K562 (cell line): Measurements from ENCODE around the gene RAB6B. TPM values are rescaled to one million over a fixed set of nuclear protein-coding genes. Genes with fewer than 3 reads are reported as not detected.

Experiments
- ATAC-seq: fragments of 200-7000 bp; cut with Tn5 transposase; 3 replicates; pipeline ENCODE4 v1.9.1; 2020; ENCODE audit warnings: moderate library complexity
- BruUV-seq: library from RNA; stranded (reverse); fragments of 400-500 nt; replicated peaks from 2 replicates; lab custom pipeline; 2021; lab: Mats Ljungman, UMichigan
- CTCF ChIA-PET: fragments of 300-600 bp; formaldehyde crosslinking; extraction: SDS; loops from one replicate; lab custom pipeline; 2021; ENCODE audit warnings: low intra/inter-chr PET ratio; lab: Yijun Ruan, JAX
- POLR2A ChIA-PET: fragments of 300-600, 350-650 bp; sonication (Branson Sonifier 250); formaldehyde crosslinking; extraction: SDS; loops from one replicate; lab custom pipeline; 2021; ENCODE audit warnings: antibody characterized with exemption, inconsistent platforms; lab: Yijun Ruan, JAX
- DNase-seq, 4 experiments: peaks; one replicate each; pipeline versions ENCODE4 v3.0.0 to v3.0.0-alpha.2; 2011 to 2018; ENCODE audit warnings: low spot score in 3 of 4, mixed read lengths in 3 of 4; ENCODE audit errors: extremely low read depth in 1 of 4
- FAIRE-seq: peaks from 2 replicates; lab custom pipeline; 2011; peaks lifted over from hg19 to GRCh38; lab: Jason Lieb, UNC
- H2AFZ ChIP-seq: 2 replicates; pipeline ENCODE4 v1.6.0; 2011; ENCODE audit warnings: low read depth, low read length, control low read depth, inconsistent platforms
- H3K27ac ChIP-seq: fragments of 200-600 bp; 3 replicates; pipeline ENCODE4 v1.8.0; 2011; ENCODE audit warnings: low read depth, mild to moderate bottlenecking, control low read depth, inconsistent platforms, low read length, moderate library complexity, mixed read lengths; ENCODE audit errors: extremely low read depth
- H3K27me3 ChIP-seq, 2 experiments: fragments of 300-600 bp in 1 of 2; 2 replicates in 1 of 2; 3 replicates in 1 of 2; pipeline versions ENCODE4 v1.6.0 to v1.8.0; 2011; ENCODE audit warnings: inconsistent platforms in 2 of 2, low read length in 2 of 2, mild to moderate bottlenecking in 1 of 2, mixed read lengths in 1 of 2, moderate library complexity in 1 of 2; ENCODE audit not compliant: control insufficient read depth in 2 of 2, insufficient read depth in 2 of 2
- H3K36me3 ChIP-seq: fragments of 300-600 bp; 3 replicates; pipeline ENCODE4 v1.8.0; 2011; ENCODE audit warnings: mild to moderate bottlenecking, low read length, inconsistent platforms; ENCODE audit not compliant: control insufficient read depth, insufficient read depth
- H3K4me1 ChIP-seq, 2 experiments: fragments of 200-600 bp in 1 of 2; replicated peaks in 1 of 2; 2 replicates in 1 of 2; 3 replicates in 1 of 2; pipeline versions ENCODE4 v1.5.1 to v1.8.0; 2011; ENCODE audit warnings: inconsistent platforms in 2 of 2, low read length in 2 of 2, mild to moderate bottlenecking in 1 of 2, mixed read lengths in 1 of 2, moderate library complexity in 1 of 2; ENCODE audit not compliant: control insufficient read depth in 2 of 2, insufficient read depth in 2 of 2
- H3K4me2 ChIP-seq: 2 replicates; pipeline ENCODE4 v1.6.1; 2011; ENCODE audit warnings: low read length, control low read depth, inconsistent platforms, mixed read lengths; ENCODE audit not compliant: insufficient read depth
- H3K4me3 ChIP-seq: fragments of 200-600 bp; sonication (generic), shearing (Covaris generic); 2 replicates; pipeline ENCODE4 v1.5.1; 2016; ENCODE audit warnings: control low read depth, inconsistent platforms
- H3K79me2 ChIP-seq: fragments of 200-600 bp; 3 replicates; pipeline ENCODE4 v1.8.0; 2011; ENCODE audit warnings: low read length, inconsistent platforms; ENCODE audit not compliant: control insufficient read depth, insufficient read depth
- H3K9ac ChIP-seq, 2 experiments: 2 replicates each; pipeline versions ENCODE4 v1.6.0 to v1.6.1; 2011; ENCODE audit warnings: low read depth in 2 of 2, low read length in 2 of 2, control low read depth in 1 of 2, inconsistent platforms in 1 of 2, mild to moderate bottlenecking in 1 of 2, mixed read lengths in 1 of 2; ENCODE audit not compliant: insufficient read depth in 1 of 2
- H3K9me1 ChIP-seq: one replicate; pipeline ENCODE4 v1.6.0; 2011; ENCODE audit warnings: inconsistent platforms, mild to moderate bottlenecking, low read length, moderate library complexity; ENCODE audit not compliant: control insufficient read depth, insufficient read depth
- H3K9me3 ChIP-seq: replicated peaks from 2 replicates; pipeline ENCODE4 v1.5.1; 2011; ENCODE audit warnings: low read depth, low read length, inconsistent platforms; ENCODE audit not compliant: control insufficient read depth, insufficient read depth
- H4K20me1 ChIP-seq: replicated peaks from 2 replicates; pipeline ENCODE4 v1.6.1; 2011; ENCODE audit warnings: low read length, inconsistent platforms, mixed read lengths; ENCODE audit not compliant: control insufficient read depth, insufficient read depth
- ADNP ChIP-seq: fragments of 200-800 bp; sonication (Bioruptor generic); IDR thresholded peaks from 2 replicates; pipeline ENCODE4 v1.6.1; 2016; ENCODE audit warnings: missing genetic modification characterization, missing compliant biosample characterization
- ASH1L ChIP-seq: fragments of 450-650 bp; IDR thresholded peaks from 2 replicates; pipeline ENCODE4 v1.6.1; 2018; ENCODE audit warnings: borderline replicate concordance, mild to moderate bottlenecking, low read depth; ENCODE audit not compliant: partially characterized antibody
- BCL6 ChIP-seq: fragments of 250-450 bp; sonication (Bioruptor Pico); IDR thresholded peaks from 2 replicates; pipeline ENCODE4 v1.4.0; 2020
- BRF1 ChIP-seq: IDR thresholded peaks from 3 replicates; pipeline ENCODE4 v1.6.1; 2011; ENCODE audit warnings: borderline replicate concordance, mild to moderate bottlenecking; ENCODE audit not compliant: insufficient read length; ENCODE audit errors: extremely low read depth
- ELK3 ChIP-seq: fragments of 450-650 bp; formaldehyde crosslinking; IDR thresholded peaks from 2 replicates; pipeline ENCODE4 v1.4.0; 2020; ENCODE audit warnings: mild to moderate bottlenecking
- FOXA1 ChIP-seq: fragments of 450-650 bp; IDR thresholded peaks from 2 replicates; pipeline ENCODE4 v1.6.1; 2016; ENCODE audit warnings: mild to moderate bottlenecking, borderline replicate concordance
- KLF16 ChIP-seq: IDR thresholded peaks from 2 replicates; pipeline ENCODE4 v1.6.1; 2016; ENCODE audit warnings: antibody characterized with exemption
- MYC ChIP-seq, 2 experiments: fragments of 250-450 bp in 1 of 2; sonication (Bioruptor Pico) in 1 of 2; IDR thresholded peaks; 2 replicates each; pipeline versions ENCODE4 v1.5.1 to v1.6.1; 2012 to 2021; ENCODE audit warnings: low read depth in 2 of 2, borderline replicate concordance in 1 of 2, improper control_type of control experiment in 1 of 2, low read length in 1 of 2, mild to moderate bottlenecking in 1 of 2, moderate library complexity in 1 of 2
- OTX1 ChIP-seq: fragments of 450-650 bp; formaldehyde crosslinking; IDR thresholded peaks from 2 replicates; pipeline ENCODE4 v1.4.0; 2022; ENCODE audit warnings: mild to moderate bottlenecking
- POU5F1 ChIP-seq: fragments of 150-350 bp; IDR thresholded peaks from 2 replicates; pipeline ENCODE4 v1.6.1; 2014; ENCODE audit warnings: borderline replicate concordance, low read length, low read depth, mild to moderate bottlenecking; ENCODE audit not compliant: partially characterized antibody
- RBM15 ChIP-seq: fragments of 200-400 bp; formaldehyde crosslinking; IDR thresholded peaks from 2 replicates; pipeline ENCODE4 v1.6.1; 2018; ENCODE audit warnings: mild to moderate bottlenecking, low read length, moderate library complexity; ENCODE audit not compliant: insufficient read depth
- RBM34 ChIP-seq: fragments of 200-400 bp; formaldehyde crosslinking; IDR thresholded peaks from 2 replicates; pipeline ENCODE4 v1.6.1; 2018; ENCODE audit warnings: low read length, borderline replicate concordance; ENCODE audit not compliant: insufficient read depth
- RBM39 ChIP-seq: fragments of 200-400 bp; formaldehyde crosslinking; optimal IDR thresholded peaks from 2 replicates; pipeline ENCODE3; 2018; ENCODE audit warnings: low read depth, low read length
- SIRT6 ChIP-seq: IDR thresholded peaks from one replicate; pipeline ENCODE4 v1.6.1; 2012; ENCODE audit warnings: low read depth, mild to moderate bottlenecking, control low read depth, inconsistent platforms, low read length, moderate library complexity
- SMARCA5 ChIP-seq: fragments of 450-650 bp; IDR thresholded peaks from 2 replicates; pipeline ENCODE4 v1.6.1; 2016
- ZNF253 ChIP-seq: fragments of 250-450 bp; sonication (Bioruptor Pico); conservative IDR thresholded peaks from 2 replicates; pipeline ENCODE4 v1.6.1; 2021; ENCODE audit warnings: mild to moderate bottlenecking
- ZNF408 ChIP-seq: fragments of 250-450 bp; sonication (Bioruptor Pico); IDR thresholded peaks from 2 replicates; pipeline ENCODE4 v1.4.0; 2020; ENCODE audit warnings: low read depth, mild to moderate bottlenecking, moderate library complexity
- ZNF444 ChIP-seq: fragments of 250-450 bp; sonication (Bioruptor Pico); IDR thresholded peaks from 2 replicates; pipeline ENCODE4 v1.4.0; 2020; ENCODE audit warnings: mild to moderate bottlenecking, moderate library complexity
- WGBS: fragments of 100-300 bp; shearing (Covaris generic); methylation state at CpG from one replicate; pipeline ENCODE4 v1.1.6; 2016; ENCODE audit warnings: low coverage, mixed read lengths; ENCODE audit not compliant: insufficient coverage; ENCODE audit errors: missing lambda C conversion rate; 5-methylcytosine and 5-hydroxymethylcytosine counted together
- in situ Hi-C: fragments of 300-500 bp; cut with MboI; formaldehyde crosslinking; loops from 4 replicates; pipeline ENCODE4 v1.15.0; 2018; ENCODE audit warnings: inconsistent platforms, mixed read lengths
- intact Hi-C: fragments of 100-400 bp; cut with micrococcal nuclease; formaldehyde crosslinking; loops from 2 replicates; pipeline ENCODE4 v1.14.2; 2022
- polyA plus RNA-seq, 8 experiments: library from polyadenylated mRNA; depleted of rRNA in 4 of 8; stranded (reverse) in 5 of 8; unstranded in 3 of 8; fragments of >200 nt; fragmentation: Nextera tagmentation in 2 of 8; fragmentation: Illumina TruSeq in 1 of 8; extraction: Ambion mirVana in 2 of 8; extraction: Trizol in 1 of 8; gene quantifications; 2 replicates each; pipeline versions ENCODE4 v1.2.1 to v1.2.3, GENCODE V29; 2011 to 2014; ENCODE audit warnings: inconsistent platforms in 1 of 8, missing spikeins in 1 of 8
- total RNA-seq, 7 experiments: library from RNA; depleted of rRNA in 6 of 7; stranded (reverse); fragments of >200 nt in 6 of 7; fragmentation: Illumina TruSeq in 2 of 7; extraction: Trizol in 2 of 7; gene quantifications; 2 replicates each; pipeline versions ENCODE4 v1.2.1 to v1.2.3, GENCODE V29; 2011 to 2021; ENCODE audit warnings: low replicate concordance in 1 of 7
- TF ChIP-seq, protein P1 (sequence below): fragments of 450-650 bp; formaldehyde crosslinking; IDR thresholded peaks from 2 replicates; pipeline ENCODE4 v1.4.0; 2020; ENCODE audit warnings: mild to moderate bottlenecking, moderate library complexity
- TF ChIP-seq, protein P2 (sequence below), 2 experiments: fragments of 450-650 bp in 1 of 2; sonication (generic) in 1 of 2; formaldehyde crosslinking in 1 of 2; IDR thresholded peaks in 1 of 2; conservative IDR thresholded peaks in 1 of 2; 2 replicates each; pipeline versions ENCODE4 v1.6.1 to v1.8.1; 2016 to 2023; ENCODE audit warnings: mild to moderate bottlenecking in 2 of 2, moderate library complexity in 2 of 2, inconsistent platforms in 1 of 2, missing genetic modification reagents in 1 of 2

RAB6B gene
- total and polyA plus RNA-seq, 9 of the 15 experiments (the other 6 are each of a cell fraction or from before 2014, with no cell fraction given) = 0.60 to 18.1 (median 1.5) TPM

DNA sequence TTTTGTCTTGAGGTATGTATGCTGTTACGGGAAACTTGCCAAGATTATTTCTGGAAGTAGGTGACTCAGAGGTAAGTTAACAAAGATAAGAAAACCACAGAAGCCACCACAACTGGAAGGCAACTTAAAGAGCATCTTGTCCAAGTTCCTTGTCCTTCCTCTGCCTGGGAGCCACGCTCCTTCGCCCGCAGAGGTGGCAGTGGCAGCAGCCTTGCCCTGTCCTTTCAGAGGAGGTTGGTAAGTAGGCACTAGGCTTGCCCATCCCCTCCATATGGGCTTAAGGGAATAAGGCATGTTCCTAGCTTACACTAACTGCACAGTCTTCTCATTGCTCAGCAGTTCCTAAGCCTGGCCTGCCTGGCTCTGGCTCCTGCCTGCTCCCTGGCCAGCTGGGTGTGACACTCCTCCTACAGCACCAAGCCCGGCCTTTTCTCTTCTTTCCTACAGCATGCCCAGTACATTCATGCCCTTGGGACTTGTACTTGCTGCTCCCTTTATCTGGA, 48.0 kb upstream of the RAB6B start:
- POLR2A ChIA-PET = no interaction called here
- in situ Hi-C loops = no loop called here
- Histone ChIP-seq H3K4me2 (no peak overlapping the region), H2AFZ (no peak overlapping the region), H3K9me3 (no peaks in the 10 kb centered on the region), H3K79me2 (no peaks in the 10 kb centered on the region), H3K9ac (no peak overlapping the region), H3K27ac (no peak overlapping the region), H3K4me1 (peaks cover 4 to 5% of the 10 kb centered on the region in 2 experiments; a peak in 3 of 5 replicates), H3K9me1 (peaks cover 2% of the 10 kb centered on the region), H4K20me1 (peaks cover 25% of the 10 kb centered on the region), H3K27me3 (peaks cover 3 to 60% of the 10 kb centered on the region in 2 experiments; a peak in 3 of 5 replicates), H3K4me3 (no peak overlapping the region), H3K36me3 (no peaks in the 10 kb centered on the region)
- intact Hi-C loops = no loop called here
- BruUV-seq = no TSS peak
- WGBS = 0% methylated on average over 4 of the region's 5 CpGs
- peak; percentile 91 for ATAC-seq
- CTCF ChIA-PET = no interaction called here
- DNase-seq = peak; percentile 67 to 83 (median 70)
- FAIRE-seq = peak; percentile 90
- TF ChIP-seq ELK3 (CRISPR knock-in tag) = no peak
- TF ChIP-seq RBM39 = no peak
- no peak for TF ChIP-seq SMARCA5
- TF ChIP-seq OTX1 (CRISPR knock-in tag) = no peak
- TF ChIP-seq, protein P1, sequence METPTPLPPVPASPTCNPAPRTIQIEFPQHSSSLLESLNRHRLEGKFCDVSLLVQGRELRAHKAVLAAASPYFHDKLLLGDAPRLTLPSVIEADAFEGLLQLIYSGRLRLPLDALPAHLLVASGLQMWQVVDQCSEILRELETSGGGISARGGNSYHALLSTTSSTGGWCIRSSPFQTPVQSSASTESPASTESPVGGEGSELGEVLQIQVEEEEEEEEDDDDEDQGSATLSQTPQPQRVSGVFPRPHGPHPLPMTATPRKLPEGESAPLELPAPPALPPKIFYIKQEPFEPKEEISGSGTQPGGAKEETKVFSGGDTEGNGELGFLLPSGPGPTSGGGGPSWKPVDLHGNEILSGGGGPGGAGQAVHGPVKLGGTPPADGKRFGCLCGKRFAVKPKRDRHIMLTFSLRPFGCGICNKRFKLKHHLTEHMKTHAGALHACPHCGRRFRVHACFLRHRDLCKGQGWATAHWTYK = no peak
- TF ChIP-seq RBM15 = no peak
- TF ChIP-seq RBM34 = no peak
- no peak for TF ChIP-seq ASH1L
- TF ChIP-seq, protein P2, sequence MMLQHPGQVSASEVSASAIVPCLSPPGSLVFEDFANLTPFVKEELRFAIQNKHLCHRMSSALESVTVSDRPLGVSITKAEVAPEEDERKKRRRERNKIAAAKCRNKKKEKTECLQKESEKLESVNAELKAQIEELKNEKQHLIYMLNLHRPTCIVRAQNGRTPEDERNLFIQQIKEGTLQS (IDR thresholded peaks at IDR 0.05) = peak; percentile 79
- TF ChIP-seq, protein P2 (CRISPR knock-in tag; conservative IDR thresholded peaks at IDR 0.05) = 0 out of 2 replicates have a peak, but pooled peaks have one; percentile 30
- TF ChIP-seq ZNF408 = no peak
- no peak for TF ChIP-seq KLF16
- TF ChIP-seq ADNP (tag) = no peak
- no peak for TF ChIP-seq BRF1
- TF ChIP-seq ZNF444 (CRISPR knock-in tag) = no peak
- TF ChIP-seq FOXA1 = no peak
- TF ChIP-seq SIRT6 = no peak
- TF ChIP-seq BCL6 = no peak
- no peak for TF ChIP-seq ZNF253
- no peak for TF ChIP-seq POU5F1
- TF ChIP-seq MYC (IDR thresholded peaks at IDR 0.05; ENCODE audit: low read depth, low read length) = no peak
- TF ChIP-seq MYC (CRISPR knock-in tag; IDR thresholded peaks at IDR 0.05; ENCODE audit: borderline replicate concordance, low read depth) = no peak
